22Rv1 (cell line): ENCODE results near the gene PEX11B.

Experiments
- CTCF ChIP-seq: fragments of 450-650 bp; IDR thresholded peaks from 2 replicates; pipeline ENCODE4 v1.5.1; 2017; ENCODE audit warnings: mild to moderate bottlenecking
- ZFX ChIP-seq: fragments of 450-650 bp; IDR thresholded peaks from 2 replicates; pipeline ENCODE4 v1.6.1; 2017; ENCODE audit warnings: antibody characterized with exemption, borderline replicate concordance

GRCh38 chr1:145961425-145962156 is 43.1 kb upstream of the PEX11B start:
- TF ChIP-seq CTCF: no peak
- no peak for TF ChIP-seq ZFX
